Brain pericyte (primary cell): ENCODE data around the gene ASTN2.
A peak's percentile ranks its signal among the peaks of the same experiment; 100 is the strongest.

ENCODE experiments used
- DNase-seq: peaks from one replicate; pipeline ENCODE4 v3.0.0-alpha.2; 2012; ENCODE audit warnings: low read depth, low spot score

Gene ASTN2

DNA sequence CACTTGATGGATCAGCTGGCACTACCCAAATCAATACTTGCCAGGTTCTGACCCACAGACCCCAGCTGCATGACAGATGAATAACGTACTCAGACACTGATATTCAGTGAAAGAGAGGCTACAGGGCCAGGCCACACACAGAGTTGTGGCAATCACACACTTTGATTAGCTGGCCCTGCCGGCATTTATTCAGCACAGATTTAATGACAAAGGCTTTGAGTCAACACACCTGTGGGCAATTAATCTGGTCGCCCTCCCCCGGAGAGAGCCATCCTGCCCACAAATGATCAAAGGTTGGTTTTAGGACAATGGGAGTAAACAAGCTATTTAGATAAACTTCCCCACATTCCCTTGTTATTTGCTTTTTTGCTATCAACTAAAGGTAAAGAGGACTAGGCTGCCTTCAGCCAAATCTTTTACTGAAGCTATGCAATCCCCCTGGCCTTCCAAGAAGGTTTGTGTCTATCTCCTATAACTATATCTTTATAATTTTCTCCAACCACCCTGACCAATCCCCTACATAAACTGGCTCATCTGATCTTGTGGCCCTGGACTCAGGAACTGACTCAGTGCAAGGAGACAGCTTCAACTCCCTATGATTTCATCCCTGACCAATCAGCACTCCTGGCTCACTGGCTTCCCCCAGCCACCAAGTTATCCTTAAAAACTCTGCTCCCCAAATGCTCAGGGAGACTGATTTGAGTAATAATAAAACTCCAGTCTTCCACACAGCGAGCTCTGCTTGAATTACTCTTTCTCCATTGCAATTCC is 740.5 kb downstream of the ASTN2 start:
- DNase-seq: no peak

DNA sequence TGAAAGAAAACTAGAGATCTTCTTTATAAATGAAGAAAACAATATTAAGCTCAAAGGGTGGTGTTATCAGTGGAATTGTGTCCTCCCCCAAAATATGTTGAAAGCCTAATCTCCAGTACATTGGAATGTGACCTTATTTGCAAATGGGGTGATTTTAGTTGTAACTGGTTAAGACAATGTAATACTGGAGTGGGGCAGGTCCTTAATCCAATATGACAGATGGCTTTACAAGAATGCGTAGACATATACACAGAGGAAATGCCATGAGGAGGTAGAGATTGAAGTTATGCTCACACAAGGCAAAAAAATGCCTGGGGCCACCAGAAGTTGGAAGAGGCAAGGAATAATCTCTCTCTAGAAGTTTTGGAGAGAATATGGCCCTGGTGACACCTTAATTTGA is 741.5 kb downstream of the ASTN2 start:
- DNase-seq: no peak

DNA sequence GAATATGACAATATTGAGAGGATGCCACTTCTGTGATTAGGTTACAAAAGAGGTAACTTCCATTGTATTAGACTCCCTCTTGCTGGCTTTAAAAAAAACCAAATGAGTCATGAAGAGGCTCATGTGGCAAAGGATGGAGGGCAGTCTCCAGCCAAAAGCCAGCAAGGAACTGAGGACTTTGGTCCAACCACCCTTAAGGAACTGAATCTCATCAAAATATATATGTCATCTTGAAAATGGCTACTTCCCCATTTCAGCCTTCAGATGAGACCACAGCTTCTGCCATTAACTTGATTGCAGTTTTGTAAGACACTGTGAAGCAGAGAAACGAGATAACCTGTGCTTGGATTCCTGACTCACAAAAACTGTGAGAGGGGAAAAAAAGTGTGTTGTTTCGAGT is 743.3 kb downstream of the ASTN2 start:
- DNase-seq: no peak

DNA sequence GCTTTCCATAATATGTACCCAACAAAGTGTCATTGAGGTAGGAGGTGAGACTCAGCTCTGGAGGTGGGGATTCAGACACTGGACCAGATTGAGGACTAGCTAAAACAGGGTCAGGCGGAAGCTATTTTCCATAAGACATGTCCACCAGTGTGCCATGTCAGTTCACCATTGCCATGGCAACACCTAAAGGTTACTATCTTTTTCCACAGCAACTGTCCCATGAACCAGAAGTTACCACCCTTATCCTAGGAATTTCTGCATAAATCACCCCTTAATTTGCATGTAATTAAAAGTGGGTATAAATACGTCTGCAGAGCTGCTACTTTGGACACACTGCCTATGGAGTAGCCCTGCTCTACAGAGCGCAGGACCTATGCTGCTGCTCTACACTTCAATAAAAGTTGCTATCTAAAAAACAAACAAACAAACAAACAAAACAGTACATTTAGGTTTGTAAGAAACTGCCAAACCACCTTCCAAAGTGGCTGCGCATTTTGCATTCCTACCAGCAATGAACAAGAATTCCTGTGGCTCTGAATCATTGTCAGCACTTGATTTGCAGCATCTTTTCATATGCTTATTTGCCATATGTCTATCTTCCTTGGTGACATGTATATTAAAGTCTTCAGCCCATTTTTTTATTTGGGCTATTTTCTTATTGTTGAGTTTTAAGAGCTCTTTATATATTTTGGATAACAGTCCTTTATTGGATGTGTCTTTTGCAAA is 745.7 kb downstream of the ASTN2 start:
- DNase-seq: no peak

DNA sequence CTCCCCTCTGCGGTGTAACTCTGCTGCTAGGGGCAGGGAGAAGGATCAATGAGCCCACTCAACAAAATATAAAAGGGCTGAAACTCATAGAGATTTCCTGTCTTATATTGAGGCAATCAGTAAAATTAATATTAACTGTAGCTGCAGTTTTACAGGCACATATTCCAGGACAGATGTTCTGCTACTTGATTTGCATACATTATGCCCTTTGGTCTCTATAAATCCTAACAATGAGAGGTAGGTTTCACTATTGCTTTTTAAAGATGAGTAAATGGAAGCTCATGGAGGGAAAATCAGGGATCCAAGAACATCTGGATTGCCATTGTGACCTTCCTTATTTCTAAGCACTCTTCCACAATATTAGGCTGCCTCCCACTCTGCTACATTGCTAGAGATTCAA is 751.3 kb downstream of the ASTN2 start:
- DNase-seq: no peak

DNA sequence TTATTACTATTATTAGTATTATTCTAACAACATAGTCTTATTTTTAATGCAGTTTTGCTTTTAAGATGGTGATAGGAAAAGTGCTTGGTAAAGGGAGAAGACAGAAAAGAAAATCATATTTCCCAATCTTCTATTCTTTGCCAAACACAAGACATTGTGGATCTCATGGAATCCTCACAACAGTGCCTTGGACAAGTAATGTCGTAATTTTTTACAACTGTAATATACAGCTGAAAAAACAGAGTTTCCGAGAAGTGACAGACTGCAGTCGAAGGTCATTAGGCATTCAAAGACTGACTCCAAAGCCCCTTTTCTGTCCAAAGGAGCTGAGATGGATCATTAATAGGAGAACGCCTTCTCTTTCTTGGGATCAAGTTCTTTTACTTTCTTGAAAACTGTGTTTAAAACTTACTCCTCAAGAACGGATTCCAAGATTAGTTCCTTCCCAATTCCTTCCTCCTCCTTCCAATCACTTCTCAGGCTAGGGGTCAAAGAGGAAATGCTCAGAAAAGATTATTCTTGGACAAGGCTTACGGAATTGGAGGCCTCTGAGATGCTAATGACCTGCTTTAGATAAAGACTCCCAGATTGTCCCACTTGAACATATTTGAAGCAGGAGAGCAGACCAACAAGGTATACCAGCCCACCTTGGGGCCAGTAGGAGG is 752.1 kb downstream of the ASTN2 start:
- DNase-seq: no peak

DNA sequence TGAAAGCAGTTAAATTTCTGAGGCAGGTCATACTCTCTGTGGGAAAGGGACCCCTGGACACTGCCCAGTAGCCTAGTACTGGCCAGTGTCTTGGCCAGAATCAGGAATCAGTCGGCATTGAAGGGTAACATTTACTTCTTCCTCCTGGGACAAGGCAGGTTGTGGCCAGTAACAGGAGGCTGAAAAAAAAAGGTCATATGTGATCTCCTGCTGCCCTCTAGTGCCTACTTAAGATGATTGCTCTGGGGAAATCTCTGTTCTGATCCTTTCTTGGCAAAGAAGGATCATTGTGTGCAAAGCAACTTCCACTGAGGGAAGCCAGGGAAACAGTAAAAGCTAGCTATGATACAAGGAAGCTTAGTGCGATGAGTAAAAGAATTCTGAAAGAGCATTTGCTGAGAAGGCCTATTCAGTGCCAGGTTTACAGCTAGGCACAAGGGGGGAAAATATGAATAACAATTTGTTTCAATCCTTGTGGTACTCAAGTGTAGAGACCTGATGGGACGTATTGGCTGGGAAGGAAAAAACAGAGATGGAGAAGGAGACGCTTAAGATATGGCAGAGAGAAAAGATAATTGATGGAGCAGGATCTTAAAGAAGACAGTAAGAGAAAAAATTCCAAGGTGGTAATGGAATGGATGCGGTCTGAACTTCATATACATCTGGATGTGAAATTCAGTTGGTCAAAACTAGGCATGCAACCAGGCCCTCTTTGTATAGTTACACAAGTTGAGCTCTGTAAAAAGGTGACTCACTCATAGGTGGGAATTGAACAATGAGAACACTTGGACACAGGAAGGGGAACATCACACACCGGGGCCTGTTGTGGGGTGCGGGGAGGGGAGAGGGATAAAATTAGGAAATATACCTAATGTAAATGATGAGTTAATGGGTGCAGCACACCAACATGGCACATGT is 753.6 kb downstream of the ASTN2 start:
- peak; percentile 10 for DNase-seq

DNA sequence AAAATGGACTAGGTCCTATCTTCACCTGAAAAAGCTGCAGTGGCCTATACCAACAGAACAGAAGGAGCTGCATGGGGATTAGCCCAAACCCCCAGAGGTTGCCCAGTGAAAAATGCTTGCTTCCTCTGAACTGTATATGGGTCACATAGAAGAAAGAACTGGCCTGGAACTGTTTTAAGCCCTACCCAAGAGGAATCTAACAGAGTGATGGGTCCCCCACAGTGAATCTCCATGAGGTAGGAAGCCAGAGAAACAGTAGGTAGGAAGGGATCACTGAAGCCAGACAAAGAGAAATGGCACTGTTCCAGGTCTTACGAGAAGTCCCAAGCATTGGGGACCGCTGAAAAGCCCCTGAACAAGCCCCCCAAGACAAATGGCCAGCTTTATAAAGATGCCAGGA is 756.6 kb downstream of the ASTN2 start:
- no peak for DNase-seq

DNA sequence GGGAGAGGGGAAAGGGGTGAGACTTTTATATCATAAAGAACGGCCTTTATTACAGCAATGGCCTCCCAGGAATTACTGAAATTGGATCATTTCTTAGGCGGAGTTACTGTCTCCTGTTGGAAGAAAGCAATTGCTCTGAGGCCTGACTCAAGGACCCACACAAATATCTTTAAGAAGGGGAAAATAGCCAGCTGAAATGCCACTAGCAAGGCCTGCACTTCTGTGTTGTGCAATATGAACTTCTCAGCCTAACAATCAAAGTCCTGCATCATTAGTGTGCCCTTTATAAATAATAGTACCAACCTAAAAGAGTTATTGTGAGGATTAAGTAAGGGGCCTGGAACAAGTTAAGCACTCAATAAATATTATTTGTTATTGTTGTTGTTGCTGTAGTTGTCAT is 757.9 kb downstream of the ASTN2 start:
- no peak for DNase-seq

DNA sequence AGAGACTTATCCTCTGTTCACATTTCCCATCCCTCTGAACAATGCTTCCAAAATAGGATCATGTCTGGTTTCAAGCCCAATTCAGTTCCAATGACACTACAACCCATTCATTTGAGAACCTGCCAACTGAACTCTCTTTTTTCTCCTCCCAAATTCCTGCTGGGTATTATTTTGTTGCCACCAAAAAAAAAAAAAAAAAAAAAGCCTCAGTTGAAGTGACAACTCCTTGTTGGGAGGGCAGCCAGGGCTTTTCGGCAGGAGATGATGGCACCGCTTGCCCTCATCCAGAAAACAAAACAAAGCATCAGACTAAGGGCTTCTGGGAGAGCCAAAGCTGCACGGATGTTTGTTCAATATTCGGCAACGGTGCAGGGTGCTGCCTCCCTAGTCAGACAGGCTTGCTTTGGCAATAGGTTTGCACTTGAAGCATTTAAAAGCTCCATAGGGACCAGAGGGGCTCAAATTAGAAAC is 758.3 kb downstream of the ASTN2 start:
- DNase-seq: no peak

DNA sequence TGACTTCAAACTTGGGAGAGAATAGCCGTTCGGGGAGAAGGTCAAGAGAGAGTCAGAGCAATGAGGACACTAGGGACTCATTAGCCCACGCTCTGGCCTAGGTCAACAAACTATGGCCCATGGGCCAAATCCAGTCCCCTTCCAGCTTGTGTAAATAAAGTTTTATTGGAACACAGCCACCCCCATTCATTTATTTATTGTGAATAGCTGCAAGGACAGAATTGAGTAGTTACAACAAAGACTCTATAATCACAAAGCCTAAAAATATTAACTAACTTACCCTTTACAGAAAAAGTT is 760.9 kb downstream of the ASTN2 start:
- no peak for DNase-seq

DNA sequence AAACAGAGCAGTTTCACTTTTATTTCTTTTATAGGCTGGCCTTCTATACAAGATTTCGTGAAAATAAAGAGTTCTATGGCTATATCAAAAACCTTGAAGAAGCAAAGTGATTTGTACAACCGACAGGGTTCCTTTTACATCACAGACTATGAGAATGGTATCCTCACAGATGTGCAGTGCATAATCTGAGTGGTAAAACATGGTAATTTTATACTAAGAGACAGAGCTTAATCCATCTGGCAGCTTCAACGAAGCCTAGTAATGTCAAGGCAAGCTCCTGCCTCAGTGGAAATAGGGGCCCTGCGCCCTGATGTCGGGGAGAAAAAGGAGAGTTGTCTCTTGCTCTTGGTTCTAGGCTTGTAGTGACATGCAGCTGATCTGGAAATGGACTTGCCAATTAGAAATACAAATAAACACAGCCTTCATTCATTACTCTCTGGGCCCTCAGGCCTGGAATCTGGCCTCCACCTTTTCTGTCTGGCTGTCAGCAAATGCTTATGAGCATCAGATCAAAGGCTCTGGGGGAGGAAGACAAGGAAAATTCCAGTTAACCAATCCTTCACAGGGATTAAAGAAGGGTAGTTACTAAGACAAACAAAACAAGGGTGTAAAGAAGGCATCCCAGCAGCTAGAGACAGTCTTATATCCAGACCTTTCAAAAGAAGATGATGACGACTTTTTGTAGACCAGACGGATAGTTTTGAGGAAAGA is 761.4 kb downstream of the ASTN2 start:
- no peak for DNase-seq

DNA sequence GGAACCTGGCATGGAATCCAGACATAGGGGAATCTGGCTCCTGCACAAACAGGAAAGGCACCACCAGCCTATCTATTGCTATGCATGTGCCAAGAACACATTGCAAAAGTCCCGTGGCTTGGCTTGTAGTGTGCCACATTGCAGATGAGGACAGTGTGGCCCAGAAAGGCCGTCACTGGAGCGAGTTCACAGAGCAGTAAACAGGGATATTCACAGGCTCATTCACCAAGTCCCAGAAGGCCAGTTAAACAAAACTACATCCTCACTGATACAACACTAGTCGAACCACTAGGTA is 767.4 kb downstream of the ASTN2 start:
- DNase-seq: no peak

DNA sequence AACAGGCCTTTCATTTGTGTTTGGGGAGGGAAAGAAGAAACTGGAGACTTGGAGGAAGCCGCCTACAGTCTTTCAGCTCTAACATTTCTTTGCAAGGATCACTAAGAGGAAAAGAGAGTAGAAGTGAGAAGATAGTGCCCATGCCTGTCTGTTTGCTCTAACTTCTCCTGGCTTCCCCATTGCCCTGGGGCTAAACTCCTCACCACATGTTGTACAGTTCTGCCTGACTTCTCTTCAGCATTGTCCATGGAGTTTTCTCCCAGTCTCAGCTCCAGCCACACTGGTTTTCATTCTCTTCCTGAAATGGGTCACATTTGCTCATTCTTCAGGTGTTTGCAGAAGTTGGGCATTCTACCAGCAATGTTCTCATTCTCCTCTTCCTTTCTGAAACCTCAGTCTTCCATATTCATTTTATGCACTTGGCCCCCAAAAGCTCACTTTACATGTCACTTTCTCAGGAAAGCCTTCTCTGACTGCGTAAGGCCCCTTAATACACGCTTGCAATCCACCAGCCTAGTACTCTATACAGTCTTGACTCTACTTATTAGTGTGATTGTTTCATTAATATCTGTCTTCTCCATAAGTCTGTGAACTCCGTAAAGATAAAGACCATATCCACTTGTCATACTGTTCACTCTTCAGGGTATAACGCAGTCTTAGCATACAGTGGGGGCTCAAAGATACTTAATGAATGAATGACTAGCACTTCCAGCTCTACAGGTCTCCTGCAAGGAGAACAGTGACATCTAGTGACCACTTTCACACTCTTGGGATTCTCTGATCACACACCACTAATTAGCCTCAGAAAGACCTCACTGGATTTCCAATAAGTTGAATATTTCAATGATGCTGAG is 768.0 kb downstream of the ASTN2 start:
- no peak for DNase-seq

DNA sequence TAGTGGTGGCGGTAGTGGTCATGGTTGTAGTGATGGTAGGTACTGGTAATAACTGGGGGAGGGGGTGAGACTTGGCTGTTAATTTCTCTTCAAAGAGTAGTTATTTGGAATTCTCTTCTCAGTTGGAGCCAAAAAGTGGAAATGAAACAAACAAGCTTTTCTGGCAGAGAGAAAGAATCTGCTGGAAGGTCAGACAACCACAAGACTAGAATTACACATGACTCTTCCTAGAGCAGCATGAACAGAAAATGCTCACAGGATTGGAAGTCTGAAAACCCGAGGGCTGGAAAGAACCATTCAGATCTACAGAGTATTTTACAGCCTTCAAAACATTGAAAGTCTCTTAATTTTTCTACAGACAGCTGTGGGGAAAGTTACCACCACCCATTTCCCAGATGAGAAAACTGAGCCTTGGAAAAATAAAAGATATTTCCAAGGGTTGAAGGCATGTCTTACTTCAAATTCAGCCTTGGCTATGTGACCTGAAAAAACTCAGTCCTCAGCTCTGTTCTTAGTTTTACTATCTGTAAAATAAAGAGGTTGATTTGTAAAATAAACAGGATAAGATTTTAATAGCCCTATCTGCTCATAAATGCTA is 770.7 kb downstream of the ASTN2 start:
- DNase-seq: no peak

DNA sequence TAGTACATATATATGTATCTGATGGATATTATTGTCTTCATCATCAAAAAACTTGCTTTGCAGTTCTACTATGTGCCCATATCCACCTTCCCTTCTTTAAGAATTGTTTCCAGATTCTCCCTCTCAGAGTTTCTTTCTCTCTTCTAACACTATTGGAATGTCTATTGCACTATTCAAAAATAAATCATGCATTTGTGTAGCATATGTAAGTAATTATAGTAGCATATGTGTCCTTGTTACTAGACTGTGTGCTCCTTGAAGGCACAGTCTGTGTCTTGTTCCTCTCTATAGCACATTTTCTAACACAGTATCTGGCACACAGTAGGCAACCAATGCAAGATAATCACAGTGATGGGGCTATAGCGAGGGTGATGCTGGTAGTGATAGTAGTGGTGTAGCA is 771.2 kb downstream of the ASTN2 start:
- no peak for DNase-seq

DNA sequence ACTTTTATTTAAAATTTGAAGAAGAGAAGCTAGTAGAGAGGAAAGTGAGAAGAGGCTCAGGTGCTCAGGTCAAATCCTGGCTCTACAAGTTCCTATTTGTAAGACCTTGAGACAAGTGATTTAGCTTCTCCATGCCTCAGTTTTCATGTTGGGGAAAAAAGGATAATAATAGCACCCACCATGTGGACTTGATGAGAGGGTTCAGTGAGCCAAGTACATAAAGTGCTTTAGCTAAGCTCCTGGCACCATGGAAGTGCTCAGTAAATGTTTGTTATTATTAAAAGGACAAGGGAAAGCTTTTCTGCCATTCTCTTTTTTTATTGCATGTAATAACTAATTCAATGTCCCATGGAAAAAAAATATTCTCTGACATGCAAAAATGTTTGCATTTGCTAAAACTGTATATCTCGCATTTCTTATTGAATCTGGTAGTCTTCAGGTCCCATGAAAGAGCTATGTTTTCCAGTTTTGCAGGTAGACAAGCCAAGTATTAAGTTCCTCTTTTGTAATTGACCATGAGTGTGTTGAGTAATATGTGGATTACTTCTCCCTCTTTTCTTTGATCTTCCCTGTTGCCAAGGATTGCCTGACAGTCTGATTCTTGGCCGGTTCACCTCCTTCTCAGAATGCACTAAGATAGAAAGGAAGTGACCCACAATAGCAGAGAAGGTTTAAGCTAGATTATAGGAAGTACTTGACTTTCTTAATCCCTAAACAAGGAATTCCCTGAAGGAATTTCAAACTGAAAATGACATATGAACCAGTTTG is 773.4 kb downstream of the ASTN2 start:
- DNase-seq: no peak

DNA sequence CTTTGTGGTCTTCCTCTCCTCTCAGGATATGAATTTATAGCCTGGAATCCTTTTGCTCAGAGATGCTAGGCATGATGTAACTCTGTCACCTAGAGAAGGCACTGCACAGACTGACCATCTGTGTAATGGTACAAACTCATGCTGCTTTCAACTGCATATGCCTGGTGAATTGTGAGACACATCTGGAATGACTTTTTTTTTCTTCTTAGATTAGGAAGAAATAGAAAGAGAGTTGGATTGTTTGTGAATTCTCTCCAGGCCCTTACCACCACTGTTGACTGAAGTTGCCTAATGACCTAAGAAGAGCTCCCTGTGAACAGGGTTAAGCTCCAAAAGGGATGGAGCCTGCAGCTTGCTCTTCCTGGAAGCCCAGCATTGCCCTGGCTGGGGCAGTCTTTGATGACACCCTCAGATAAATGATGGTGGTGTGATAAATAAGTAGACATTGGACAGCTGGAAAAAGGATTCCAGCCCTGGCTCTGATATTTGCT is 775.6 kb downstream of the ASTN2 start:
- no peak for DNase-seq

DNA sequence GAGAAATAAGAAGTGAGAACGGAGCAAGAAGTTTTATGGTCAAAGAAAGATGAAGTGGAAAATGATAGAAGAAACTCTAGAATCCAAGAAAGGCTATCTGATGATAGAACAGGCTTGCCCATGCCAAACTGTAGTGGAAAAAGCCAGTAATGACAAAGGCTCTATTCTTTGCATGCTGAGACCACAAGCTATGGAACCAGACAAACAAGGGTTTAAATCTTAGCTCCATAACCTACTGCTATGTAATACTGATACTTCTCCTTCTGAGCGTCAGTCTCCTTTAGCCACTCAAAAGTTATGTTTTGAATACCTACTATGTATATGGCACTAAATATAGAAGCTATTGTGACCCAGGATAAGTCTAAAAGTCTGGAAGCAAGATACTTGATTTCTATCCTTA is 778.9 kb downstream of the ASTN2 start:
- DNase-seq: no peak
